Posterior vena cava (tissue), 2 donors: Measurements from ENCODE around the gene GNB2. TPM values are rescaled to one million over a fixed set of nuclear protein-coding genes. Genes with fewer than 3 reads are reported as not detected.

Experiments used
- DNase-seq: peaks from one replicate; pipeline ENCODE4 v3.0.0-alpha.2; 2020; ENCODE audit warnings: low spot score
- intact Hi-C, 2 donors: fragments of 100-400 bp; cut with DNase I; formaldehyde crosslinking; loops; one replicate each; pipeline versions ENCODE4 v1.14.1 to v1.14.2; 2022 to 2023
- total RNA-seq, 2 donors: library from RNA; stranded (reverse); fragmentation: NEBNext Ultra II Directional; extraction: Animal tissue kit (Norgen Biotek cat#: 25700); gene quantifications; one replicate each; pipeline ENCODE4 v1.2.1, GENCODE V29; 2021
- donor health status: DM: yes; HTN: yes; CAD: no.
- donor health status: DM: yes; HTN: yes; CAD: no.

The GNB2 gene
- total RNA-seq, 2 donors from 2014 or later, result 173 to 199 TPM

DNA sequence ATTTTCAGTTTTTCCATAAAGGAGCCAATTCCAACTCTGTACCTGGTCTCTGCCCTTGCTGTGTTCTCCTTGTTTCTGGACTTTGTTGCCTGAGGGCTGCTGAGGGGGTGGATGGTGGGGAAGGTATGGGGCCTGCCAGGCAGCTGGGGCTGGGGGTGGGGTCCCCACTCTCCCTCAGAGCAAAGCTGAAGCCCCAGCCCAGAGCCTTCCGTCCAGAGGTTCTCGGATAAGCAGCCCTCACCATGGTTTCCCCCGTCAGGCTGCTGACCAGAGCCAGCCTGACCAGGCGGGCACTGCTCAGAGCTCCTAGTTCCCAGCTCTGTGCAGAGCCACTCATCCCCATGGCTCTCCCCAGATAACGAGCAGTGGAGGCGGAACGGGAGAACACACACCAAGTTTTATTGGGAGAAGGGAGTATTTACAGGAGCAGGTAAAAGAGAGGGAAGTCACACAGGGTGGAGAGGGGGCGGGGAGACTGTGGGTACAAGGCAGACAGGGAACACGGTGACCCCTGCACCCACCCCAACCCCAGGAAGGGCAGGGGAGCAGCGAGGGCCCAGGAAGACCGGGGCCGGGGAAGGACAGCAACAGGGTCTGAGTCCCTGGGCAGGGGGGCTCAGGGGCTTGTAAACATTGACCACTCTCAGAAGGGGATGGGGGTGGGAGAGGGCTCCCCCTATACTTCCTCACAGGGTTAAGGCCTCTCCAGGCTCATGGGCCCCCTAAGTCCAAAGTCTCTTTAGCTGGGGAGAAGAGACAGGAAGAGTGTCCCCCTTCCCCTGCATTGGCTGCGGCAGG, 5.8 kb downstream of the GNB2 start:
- intact Hi-C loops, result no loop called here

DNA sequence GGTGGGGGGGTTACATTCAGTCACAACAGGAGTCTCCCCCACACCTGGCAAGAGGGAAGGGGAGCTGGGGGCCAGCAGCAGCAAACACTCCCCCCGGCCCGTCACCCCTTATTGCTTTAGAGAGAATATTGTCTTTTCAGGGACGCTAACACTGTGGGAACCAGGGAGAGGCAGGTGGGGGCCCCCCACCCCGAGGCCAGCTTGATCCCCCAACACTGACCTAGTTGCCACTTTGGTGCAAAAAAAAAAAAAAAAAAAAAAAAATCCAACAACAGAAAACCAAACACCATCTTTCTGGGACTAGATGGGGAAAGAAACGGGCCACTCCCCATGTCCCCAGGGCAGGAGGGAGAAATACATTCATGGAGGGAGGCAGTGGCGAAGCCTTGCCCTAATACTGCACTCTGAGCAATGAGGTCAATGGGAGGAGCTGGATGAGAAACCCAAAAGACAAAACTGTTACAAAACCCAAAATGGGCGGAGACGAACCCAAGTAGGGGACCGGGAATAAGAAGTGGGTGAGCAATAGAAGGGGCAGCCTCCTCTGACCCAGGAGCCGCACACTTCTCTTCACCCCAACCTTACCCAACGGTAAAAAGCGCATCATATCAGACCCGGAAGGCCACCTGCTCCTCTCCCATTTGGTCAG, 6.5 kb downstream of the GNB2 start:
- intact Hi-C loops, result loop anchor here in 1 of 2 donors (5.0 kb wide), 1 partner anchor 203 kb away; the partner anchor contains the start of gene TSC22D4
- DNase-seq, result no peak

More for the DNA sequence above, 5.8 kb downstream of the GNB2 start:
- no peak for DNase-seq

DNA sequence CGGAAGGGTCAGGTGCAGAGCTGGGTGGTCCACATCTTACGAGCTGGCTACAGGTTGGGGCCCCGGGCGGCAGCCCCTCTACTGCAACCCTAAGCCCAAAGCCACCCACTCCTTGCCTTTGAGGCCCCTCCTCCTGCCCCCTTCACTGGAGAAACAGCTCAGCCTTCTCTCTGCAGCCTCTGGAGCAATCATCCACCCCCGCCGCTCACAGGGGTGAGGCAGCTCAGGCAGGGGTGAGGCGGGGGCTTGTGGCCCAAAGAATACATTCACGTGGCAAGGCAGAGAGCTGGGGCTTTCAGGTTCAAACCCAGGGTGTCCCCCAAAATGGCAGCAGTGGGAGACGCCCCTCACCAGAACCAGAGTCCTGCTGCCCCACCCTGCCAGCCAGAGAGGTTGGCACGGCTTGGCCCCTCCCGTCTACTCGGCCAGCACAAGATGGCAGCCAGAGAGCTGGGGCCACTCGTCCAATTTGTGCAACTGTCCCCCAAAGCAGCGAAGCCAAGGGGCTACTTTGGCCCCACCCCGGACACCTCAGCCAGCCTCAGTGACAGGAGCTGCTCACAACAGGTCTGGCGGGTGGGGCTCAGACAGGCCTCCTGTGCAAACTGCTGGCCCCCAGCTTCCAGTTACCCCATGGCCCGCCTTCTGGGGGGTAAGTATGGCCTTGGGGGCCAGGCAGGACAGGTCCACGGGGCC, 7.2 kb downstream of the GNB2 start:
- intact Hi-C loops, result loop anchor here in 1 of 2 donors (5.0 kb wide), 1 partner anchor 203 kb away; the partner anchor contains the start of gene TSC22D4

DNA sequence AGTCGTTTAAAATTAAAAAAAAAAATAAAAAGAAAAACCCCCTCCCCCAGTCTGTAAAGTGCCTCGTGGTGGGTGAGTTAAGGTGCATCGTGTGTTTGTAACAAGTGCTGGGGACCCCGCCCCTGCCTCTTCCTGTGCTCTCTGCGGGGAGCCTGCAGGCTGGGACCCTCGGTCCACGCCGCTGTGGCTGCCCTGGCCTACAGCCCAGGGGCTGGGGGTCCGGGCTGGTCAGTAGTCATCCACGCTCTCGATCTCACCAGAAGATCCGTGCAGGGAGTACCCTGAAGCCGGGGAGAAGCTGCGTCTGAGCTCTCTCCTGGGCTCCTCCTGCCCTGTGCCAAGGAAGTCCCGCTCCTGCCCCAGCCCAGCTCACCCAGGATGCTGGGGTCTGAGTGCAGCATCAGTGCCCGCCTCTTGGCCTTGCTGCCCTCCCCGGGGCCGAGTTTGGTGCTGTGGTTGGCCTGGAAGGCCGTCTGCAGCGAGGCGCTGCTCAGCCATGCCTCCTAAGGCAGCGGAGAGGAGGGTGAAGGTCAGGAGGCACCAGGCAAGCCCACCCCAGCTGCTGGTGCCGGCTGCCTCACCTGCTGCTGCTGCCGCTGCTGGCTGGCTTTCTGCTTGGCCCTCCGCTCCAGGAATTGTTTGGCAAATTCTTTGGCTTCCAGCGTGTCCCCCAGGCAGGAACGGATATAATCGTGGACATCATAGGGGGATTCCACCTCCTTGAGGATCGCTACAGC, 8.1 kb downstream of the GNB2 start:
- intact Hi-C loops, result loop anchor here in 1 of 2 donors (5.0 kb wide), 1 partner anchor 204 kb away; the partner anchor contains the start of gene TSC22D4
- no peak for DNase-seq

More for the DNA sequence above, 7.2 kb downstream of the GNB2 start:
- DNase-seq, result no peak

DNA sequence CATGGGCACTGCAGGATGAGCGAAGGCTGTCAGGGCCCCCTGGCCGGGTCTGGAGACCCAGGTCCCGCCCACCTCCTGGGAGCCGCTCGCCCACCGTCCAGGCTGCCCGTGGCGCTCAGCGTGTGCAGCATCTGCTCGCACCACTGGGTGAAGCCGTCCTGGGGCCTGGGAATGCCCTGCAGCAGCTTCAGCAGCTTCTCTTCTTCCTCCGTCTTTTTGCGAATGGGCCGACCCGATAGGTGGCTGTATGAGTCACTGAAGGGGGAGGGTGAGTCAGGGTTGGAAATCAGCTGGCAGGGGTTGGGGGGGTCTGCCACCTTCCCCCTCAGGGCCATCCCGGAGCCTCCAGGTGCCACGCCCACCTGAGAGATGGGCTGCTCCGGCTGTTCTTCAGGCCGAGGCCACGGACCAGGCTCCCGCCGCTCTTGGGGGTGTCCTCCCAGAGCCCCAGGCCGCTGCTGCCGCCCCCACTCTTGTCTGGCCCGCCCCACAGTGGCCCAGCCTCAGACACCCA, 8.7 kb downstream of the GNB2 start:
- DNase-seq, result no peak
- intact Hi-C loops, result loop anchor here in 1 of 2 donors (5.0 kb wide), 1 partner anchor 205 kb away; the partner anchor contains the start of gene TSC22D4

DNA sequence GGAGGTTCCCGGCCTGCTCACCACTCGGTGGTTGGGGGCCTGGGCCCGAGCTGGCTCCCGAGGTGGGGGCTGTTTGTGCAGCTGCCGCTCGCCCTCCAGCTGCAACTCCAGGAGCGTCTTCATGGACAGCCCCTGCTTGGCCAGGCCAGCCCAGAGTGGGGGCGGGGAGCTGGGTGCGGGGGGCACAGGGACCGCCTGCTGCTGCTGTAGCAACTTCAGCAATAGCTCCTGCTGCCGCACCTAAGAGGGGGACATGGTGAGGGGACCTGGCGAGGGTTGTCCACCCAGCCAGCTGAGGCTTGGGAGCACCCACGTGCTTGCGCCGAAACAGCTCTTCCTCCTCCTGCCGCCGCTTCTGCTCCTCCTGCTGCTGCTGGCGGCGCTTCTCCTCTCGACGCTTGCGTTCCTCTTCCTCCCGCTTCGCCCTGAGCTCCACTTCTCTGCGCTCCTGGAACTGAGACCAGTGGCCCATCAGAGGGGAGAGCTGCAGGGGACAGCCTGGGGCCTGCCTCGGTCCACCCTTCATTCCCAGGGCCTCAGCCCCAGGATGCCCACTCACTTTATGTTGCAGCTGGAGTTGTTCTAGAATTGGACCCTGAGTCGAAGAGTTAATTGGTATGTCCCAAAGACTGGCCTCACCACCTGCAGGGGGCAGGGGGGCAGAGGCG, 9.6 kb downstream of the GNB2 start:
- intact Hi-C loops, result loop anchor here in 1 of 2 donors (5.0 kb wide), 1 partner anchor 206 kb away; the partner anchor contains the start of gene TSC22D4
- peak; percentile 76 for DNase-seq

DNA sequence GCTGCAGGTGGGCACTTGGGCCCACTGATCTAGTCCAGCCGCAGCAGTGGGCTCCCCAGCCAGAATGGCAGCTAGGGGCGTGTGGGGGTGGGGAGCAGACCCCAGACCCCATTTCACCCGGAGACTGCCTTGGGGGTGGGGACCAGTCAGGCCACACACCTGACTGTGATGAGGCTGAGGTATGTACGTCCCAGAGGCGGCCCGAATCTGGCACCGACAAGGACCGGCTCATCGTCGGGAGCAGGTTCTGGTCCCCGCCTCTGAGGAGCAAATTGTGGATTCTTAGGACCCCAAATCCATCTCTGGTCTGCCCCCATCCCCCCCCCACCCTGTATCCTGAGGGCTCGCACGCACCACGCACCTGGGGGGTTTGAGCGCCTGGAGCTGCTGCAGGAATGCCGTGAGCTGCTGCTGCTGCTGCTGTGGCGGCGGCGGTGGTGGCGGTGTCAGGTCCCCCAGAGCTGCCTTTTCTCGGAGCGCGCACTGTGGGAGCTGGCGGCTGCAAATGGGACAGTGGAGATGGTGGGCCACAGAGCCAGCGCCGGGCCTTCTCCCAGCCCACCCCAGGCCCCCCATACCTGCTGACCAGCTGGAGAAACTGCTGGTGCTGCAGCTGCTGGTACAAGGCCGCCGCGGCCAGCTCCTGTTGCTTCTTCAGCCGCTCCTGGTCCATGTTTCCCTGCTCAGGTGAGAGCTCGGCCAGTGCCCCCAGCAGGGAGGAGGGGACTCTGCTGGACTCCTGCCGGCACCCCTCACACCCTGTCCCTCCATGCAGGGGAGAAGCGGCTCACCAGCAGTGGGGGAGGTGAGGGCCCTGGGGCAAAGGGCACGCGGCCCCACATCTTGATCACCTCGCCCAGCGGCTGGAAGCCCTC, 10.4 kb downstream of the GNB2 start:
- intact Hi-C loops, result loop anchor here in 1 of 2 donors (5.0 kb wide), 1 partner anchor 207 kb away; the partner anchor contains the start of gene TSC22D4
- DNase-seq, result peak; percentile 81

DNA sequence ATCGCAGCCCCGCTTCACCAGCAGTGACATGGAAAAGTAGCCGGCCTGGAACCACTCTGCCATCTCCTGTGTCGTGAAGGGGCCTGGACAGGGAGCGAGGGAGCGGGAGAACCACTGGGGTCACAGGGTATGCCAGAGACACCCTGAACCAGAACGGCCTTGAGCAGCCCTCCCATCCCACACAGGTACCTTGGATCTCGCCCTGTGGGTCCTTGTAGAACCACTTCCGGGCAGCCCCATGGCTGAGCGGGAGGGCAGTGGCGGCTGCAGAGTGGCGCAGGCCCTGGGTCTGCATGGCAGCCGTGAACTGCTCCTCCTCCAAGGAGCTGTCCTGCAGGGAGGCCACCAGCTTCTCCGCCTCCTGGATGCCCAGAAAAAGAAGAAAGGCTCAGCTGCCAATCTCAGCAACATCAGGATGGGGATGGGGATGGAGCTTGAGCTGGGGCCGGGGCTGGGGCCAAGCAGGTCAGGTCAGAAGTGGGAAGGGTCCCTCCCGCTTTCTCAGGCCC, 11.0 kb downstream of the GNB2 start:
- intact Hi-C loops, result loop anchor here (5.0 kb wide), 2 partner anchors 207 to 212 kb away; partner anchors contain the start of gene TSC22D4 (in 1 of the 2)
- DNase-seq, result no peak

DNA sequence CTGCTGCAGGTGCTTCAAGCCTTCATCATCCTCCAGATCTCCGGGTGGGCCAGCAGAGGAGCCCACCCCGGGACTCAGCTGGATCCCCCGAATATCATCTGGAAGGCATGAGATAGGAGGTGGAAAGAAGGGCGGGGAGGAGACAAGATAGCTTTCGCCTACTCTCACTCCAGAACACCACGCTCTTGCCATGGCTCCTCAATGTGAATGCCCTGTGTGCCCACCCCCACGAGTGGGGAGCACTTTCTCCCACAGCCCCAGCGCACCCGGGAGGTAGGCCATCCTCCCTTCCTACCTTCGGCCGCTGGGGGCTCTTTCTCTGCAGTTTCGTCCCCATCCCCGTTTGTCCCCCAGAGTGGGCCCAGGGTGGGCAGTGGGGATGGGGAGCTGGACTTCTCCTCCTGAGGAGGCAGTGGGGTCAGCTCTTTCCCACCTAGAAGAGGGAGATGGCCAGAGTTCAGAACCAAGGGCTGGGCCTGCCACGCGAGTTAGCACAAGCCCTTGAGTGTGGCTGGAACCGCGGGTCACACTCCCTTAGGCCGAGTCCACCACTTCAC, 11.6 kb downstream of the GNB2 start:
- intact Hi-C loops, result loop anchor here in 1 of 2 donors (5.0 kb wide), 1 partner anchor 213 kb away; no protein-coding TSS in a partner anchor

DNA sequence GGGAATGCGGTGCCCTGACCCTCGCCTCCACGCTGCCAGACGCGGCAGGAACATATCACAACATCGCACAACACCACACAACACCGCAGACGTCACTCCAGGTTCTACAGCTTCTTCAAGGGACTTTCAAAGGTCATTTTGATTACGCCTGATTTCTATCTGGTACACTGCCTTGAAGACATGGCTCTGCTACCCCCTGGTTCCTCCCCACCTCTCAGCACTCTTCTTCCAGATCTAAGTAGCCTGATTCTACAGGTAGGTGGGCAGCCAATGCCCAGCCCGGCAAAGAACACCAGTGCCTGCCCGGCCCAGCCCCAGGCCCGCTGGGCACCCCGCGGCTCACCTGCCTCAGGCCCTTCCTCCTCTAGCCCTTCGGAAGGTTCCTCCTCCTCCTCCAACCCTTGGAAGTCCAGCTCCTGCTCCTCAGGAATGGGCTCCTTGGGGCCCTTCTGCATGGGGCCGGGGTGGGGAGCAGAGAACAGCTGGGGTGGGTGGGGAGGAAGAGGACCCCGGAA, 12.1 kb downstream of the GNB2 start:
- intact Hi-C loops, result loop anchor here in 1 of 2 donors (5.0 kb wide), 1 partner anchor 213 kb away; no protein-coding TSS in a partner anchor
- DNase-seq, result no peak

More for the DNA sequence above, 11.6 kb downstream of the GNB2 start:
- no peak for DNase-seq

DNA sequence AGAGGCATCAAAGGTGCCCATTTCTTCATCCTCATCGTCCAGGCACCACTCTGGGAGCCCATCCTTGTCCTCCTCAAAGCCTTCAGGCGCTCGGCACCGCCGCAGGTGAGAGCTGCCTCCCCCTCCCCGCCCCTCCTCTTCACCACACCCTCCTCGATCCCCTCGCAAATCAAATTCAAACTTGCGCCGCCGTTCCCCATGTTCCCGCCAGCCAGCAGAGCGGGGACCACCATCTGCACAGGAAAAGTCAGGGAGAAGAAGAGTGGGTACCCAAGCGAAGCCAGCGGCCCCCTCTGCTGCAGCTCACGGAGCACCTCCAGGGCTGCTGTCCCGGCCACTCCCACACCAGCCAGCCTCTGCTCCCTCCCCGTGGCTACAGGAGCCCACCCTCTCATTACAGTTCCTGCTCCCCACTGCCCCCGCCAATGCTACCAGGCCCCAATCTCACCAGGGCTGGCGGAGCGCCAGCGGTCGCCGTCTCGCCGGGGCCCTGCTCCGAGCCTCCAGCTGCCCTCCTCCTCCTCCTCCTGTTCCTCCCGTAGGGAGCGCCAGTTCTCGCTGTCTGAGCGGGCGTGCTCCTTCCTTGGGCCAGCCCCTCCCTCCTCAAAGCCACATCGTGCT, 12.8 kb downstream of the GNB2 start:
- no peak for DNase-seq
- intact Hi-C loops, result loop anchor here in 1 of 2 donors (5.0 kb wide), 1 partner anchor 214 kb away; no protein-coding TSS in a partner anchor

DNA sequence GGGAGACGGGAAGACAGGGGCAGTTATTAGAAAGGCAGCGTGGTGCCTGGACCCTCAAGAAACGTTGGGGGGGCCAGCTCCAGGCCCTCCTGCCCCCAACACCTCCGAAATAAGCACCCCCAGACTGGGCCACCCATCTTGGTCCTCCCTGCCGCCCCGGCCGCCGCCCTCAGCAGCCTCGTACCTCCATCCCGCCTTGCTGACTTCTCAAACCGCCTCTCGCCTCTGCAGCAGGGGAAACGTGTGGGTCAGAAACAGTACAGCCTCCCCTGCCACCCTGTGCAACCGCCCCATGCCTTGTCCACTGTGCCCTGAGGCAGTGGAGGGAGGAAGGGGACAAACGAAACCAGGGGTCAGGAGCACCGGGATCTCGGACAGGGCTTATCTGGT, 13.3 kb downstream of the GNB2 start:
- DNase-seq, result no peak
- intact Hi-C loops, result loop anchor here in 1 of 2 donors (5.0 kb wide), 1 partner anchor 215 kb away; no protein-coding TSS in a partner anchor

DNA sequence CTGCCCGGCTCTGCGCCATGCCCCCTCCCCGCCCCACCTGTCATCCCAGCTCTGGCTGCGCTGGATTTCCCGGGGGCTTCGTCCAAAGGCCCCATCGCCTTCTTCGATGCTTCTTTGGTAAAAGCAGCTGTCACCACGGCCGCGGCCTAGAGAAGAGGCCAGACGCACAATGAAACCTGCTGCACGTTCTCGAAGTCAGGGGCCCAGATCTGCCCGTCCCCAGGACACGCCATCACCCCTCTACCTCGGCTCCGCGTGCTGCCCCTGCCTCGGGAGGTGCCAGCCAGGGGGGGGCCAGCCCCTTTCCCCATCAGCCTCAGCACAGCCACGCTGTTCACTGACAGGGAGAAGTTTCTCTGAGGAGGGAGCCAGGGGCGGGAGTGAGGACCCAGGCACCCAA, 13.7 kb downstream of the GNB2 start:
- intact Hi-C loops, result loop anchor here in 1 of 2 donors (5.0 kb wide), 1 partner anchor 215 kb away; no protein-coding TSS in a partner anchor
- no peak for DNase-seq

DNA sequence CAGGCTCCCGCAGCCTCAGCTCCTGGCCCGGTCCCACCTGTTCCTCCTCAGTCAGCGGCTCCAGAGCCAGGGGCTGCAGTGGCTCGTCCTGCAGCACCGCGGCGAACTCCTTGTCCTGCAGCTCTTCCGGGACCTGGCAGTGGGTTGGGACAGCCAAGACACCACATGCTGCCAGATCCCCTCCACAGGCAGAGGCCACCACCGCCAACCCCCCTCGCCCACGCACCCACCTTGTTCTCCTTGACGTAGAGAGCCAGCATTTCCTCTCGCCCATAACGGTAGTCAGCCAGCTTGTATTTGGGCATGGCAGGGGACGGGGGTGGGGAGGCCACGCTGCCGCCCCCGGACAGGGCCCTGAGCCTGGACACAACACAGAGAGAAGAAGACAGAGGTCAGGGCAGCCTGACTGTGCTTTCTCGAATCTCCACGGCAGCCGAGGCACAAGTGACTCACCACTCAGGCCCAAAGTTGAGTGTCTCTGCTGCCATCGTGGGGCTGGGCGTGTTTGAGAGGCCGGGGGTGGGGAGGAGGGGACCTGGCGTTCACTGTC, 14.3 kb downstream of the GNB2 start:
- no peak for DNase-seq
- intact Hi-C loops, result loop anchor here in 1 of 2 donors (5.0 kb wide), 1 partner anchor 216 kb away; no protein-coding TSS in a partner anchor

DNA sequence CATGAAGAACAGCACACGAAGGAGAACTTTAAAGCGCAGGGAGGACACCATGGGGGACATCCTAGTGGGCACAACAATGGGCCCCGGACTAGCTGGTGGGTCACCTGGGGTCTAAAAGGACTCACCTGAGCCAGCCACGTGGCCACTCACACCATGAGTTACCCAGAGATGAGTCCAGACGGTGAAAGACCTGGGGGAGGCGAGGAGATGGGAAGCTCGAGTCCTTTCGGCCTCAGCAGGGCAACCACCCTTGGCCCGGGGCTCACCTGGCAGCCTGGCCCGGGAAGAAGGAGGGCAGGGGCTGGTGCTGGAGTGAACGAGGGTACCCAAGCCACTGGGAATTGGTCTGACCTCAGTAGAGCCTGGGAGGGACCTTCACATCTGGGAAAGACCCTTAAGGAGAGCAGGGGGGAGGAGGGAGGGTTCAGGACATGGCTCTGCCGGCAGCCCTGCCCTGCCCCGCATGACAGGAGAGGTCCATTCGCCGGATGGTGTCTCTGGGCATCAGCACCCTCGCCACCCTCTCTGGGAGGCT, 14.9 kb downstream of the GNB2 start:
- intact Hi-C loops, result loop anchor here in 1 of 2 donors (5.0 kb wide), 1 partner anchor 216 kb away; no protein-coding TSS in a partner anchor
- no peak for DNase-seq
